ENCODE measurements around the gene OGG1. TPM values are rescaled to one million over a fixed set of nuclear protein-coding genes. Genes with fewer than 3 reads are reported as not detected.

The OGG1 gene
- total and polyA plus RNA-seq, 9 of the 15 experiments (the other 6 are each of a cell fraction or from before 2014, with no cell fraction given) = 6.6 to 33.0 (median 24.4) TPM

DNA sequence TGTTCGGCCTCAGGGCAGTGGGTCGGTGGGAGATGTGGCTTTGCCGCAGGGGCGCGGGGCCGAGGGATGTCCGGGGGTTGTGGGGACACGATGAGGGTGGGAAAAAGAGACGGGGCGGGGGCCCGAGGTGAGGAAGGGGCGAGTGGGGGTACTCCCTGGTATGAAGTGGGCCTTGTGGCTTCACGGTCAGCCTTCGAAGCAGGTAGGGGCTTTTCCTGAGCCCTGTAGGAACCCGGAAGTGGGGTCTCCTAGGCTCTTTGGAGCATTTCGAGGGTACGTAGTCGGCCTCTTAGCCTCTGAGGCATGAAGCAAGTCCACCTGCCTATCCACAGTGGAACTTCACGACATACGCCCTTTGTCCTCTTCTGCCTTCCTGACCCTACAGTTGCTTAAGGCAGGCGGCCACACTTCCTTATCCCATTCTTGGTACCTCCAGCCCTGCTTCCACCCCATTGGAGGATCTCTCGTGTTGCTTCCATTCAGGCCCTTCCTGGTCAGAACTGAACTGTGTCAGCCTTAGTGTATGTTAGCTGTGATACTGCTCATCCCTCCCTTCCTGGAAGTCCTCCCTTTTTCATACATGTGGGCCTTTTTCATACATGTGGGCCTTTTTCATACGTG is 43.5 kb downstream of the OGG1 start (continued):
- TF ChIP-seq, protein P1, sequence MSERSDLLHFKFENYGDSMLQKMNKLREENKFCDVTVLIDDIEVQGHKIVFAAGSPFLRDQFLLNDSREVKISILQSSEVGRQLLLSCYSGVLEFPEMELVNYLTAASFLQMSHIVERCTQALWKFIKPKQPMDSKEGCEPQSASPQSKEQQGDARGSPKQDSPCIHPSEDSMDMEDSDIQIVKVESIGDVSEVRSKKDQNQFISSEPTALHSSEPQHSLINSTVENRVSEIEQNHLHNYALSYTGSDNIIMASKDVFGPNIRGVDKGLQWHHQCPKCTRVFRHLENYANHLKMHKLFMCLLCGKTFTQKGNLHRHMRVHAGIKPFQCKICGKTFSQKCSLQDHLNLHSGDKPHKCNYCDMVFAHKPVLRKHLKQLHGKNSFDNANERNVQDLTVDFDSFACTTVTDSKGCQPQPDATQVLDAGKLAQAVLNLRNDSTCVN (CRISPR knock-in tag; IDR thresholded peaks at IDR 0.05) = no peak
- TF ChIP-seq, protein P2, sequence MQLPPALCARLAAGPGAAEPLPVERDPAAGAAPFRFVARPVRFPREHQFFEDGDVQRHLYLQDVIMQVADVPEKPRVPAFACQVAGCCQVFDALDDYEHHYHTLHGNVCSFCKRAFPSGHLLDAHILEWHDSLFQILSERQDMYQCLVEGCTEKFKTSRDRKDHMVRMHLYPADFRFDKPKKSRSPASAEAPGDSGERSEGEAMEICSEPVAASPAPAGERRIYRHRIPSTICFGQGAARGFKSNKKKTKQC (CRISPR knock-in tag; IDR thresholded peaks at IDR 0.05) = peak; percentile 55; the same call in 1 of the 2 replicates
- TF ChIP-seq YBX1 (IDR thresholded peaks at IDR 0.05) (no peak), PTBP1 (IDR thresholded peaks at IDR 0.05; ENCODE audit: low read depth, low read length) (no peak), GATAD2A (IDR thresholded peaks at IDR 0.05) (0 out of 2 replicates have a peak, but pooled peaks have one; percentile 37), KLF1 (tag; IDR thresholded peaks at IDR 0.05) (no peak), FOSL1 (tag; conservative IDR thresholded peaks at IDR 0.05) (no peak), ELF4 (CRISPR knock-in tag; IDR thresholded peaks at IDR 0.05) (no peak), CREB1 (IDR thresholded peaks at IDR 0.05) (no peak), CREB1 (CRISPR knock-in tag; IDR thresholded peaks at IDR 0.05) (0 out of 2 replicates have a peak, but pooled peaks have one; percentile 34), ZNF121 (CRISPR knock-in tag; conservative IDR thresholded peaks at IDR 0.05) (0 out of 2 replicates have a peak, but pooled peaks have one; percentile 6), NCOA4 (IDR thresholded peaks at IDR 0.05; ENCODE audit: partially characterized antibody) (no peak), ZBTB1 (CRISPR knock-in tag; IDR thresholded peaks at IDR 0.05; ENCODE audit: borderline replicate concordance, low read depth) (no peak), E2F3 (CRISPR knock-in tag; IDR thresholded peaks at IDR 0.05) (no peak), OTX1 (CRISPR knock-in tag; IDR thresholded peaks at IDR 0.05) (peak; percentile 70; the same call in 1 of the 2 replicates), NCOR1 (IDR thresholded peaks at IDR 0.05) (0 out of 2 replicates have a peak, but pooled peaks have one; percentile 35)
- TF ChIP-seq, protein P3, sequence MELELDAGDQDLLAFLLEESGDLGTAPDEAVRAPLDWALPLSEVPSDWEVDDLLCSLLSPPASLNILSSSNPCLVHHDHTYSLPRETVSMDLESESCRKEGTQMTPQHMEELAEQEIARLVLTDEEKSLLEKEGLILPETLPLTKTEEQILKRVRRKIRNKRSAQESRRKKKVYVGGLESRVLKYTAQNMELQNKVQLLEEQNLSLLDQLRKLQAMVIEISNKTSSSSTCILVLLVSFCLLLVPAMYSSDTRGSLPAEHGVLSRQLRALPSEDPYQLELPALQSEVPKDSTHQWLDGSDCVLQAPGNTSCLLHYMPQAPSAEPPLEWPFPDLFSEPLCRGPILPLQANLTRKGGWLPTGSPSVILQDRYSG (tag; conservative IDR thresholded peaks at IDR 0.05; ENCODE audit: low read depth) = no peak
- TF ChIP-seq, protein P4, sequence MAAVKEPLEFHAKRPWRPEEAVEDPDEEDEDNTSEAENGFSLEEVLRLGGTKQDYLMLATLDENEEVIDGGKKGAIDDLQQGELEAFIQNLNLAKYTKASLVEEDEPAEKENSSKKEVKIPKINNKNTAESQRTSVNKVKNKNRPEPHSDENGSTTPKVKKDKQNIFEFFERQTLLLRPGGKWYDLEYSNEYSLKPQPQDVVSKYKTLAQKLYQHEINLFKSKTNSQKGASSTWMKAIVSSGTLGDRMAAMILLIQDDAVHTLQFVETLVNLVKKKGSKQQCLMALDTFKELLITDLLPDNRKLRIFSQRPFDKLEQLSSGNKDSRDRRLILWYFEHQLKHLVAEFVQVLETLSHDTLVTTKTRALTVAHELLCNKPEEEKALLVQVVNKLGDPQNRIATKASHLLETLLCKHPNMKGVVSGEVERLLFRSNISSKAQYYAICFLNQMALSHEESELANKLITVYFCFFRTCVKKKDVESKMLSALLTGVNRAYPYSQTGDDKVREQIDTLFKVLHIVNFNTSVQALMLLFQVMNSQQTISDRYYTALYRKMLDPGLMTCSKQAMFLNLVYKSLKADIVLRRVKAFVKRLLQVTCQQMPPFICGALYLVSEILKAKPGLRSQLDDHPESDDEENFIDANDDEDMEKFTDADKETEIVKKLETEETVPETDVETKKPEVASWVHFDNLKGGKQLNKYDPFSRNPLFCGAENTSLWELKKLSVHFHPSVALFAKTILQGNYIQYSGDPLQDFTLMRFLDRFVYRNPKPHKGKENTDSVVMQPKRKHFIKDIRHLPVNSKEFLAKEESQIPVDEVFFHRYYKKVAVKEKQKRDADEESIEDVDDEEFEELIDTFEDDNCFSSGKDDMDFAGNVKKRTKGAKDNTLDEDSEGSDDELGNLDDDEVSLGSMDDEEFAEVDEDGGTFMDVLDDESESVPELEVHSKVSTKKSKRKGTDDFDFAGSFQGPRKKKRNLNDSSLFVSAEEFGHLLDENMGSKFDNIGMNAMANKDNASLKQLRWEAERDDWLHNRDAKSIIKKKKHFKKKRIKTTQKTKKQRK (IDR thresholded peaks at IDR 0.05; ENCODE audit: borderline replicate concordance, low read depth, low read length) = 0 out of 2 replicates have a peak, but pooled peaks have one; percentile 15
- TF ChIP-seq, protein P5, sequence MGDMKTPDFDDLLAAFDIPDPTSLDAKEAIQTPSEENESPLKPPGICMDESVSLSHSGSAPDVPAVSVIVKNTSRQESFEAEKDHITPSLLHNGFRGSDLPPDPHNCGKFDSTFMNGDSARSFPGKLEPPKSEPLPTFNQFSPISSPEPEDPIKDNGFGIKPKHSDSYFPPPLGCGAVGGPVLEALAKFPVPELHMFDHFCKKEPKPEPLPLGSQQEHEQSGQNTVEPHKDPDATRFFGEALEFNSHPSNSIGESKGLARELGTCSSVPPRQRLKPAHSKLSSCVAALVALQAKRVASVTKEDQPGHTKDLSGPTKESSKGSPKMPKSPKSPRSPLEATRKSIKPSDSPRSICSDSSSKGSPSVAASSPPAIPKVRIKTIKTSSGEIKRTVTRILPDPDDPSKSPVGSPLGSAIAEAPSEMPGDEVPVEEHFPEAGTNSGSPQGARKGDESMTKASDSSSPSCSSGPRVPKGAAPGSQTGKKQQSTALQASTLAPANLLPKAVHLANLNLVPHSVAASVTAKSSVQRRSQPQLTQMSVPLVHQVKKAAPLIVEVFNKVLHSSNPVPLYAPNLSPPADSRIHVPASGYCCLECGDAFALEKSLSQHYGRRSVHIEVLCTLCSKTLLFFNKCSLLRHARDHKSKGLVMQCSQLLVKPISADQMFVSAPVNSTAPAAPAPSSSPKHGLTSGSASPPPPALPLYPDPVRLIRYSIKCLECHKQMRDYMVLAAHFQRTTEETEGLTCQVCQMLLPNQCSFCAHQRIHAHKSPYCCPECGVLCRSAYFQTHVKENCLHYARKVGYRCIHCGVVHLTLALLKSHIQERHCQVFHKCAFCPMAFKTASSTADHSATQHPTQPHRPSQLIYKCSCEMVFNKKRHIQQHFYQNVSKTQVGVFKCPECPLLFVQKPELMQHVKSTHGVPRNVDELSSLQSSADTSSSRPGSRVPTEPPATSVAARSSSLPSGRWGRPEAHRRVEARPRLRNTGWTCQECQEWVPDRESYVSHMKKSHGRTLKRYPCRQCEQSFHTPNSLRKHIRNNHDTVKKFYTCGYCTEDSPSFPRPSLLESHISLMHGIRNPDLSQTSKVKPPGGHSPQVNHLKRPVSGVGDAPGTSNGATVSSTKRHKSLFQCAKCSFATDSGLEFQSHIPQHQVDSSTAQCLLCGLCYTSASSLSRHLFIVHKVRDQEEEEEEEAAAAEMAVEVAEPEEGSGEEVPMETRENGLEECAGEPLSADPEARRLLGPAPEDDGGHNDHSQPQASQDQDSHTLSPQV (IDR thresholded peaks at IDR 0.05) = no peak
